GM23338 (cell line): ENCODE measurements around the gene UBASH3B. TPM values are rescaled to one million over a fixed set of nuclear protein-coding genes. Genes with fewer than 3 reads are reported as not detected.

Experiments
- ATAC-seq: fragments of 200-7000 bp; cut with Tn5 transposase; 3 replicates; pipeline ENCODE4 v1.9.1; 2020
- DNase-seq: peaks from one replicate; pipeline ENCODE4 v3.0.0-alpha.2; 2015; ENCODE audit warnings: low spot score
- H2AFZ ChIP-seq: fragments of 200-600 bp; sonication (generic); 2 replicates; pipeline ENCODE4 v1.8.0; 2016; ENCODE audit warnings: antibody characterized with exemption, mild to moderate bottlenecking, moderate library complexity
- H3F3A ChIP-seq: fragments of 200-600 bp; sonication (generic); replicated peaks from 2 replicates; pipeline ENCODE4 v1.8.0; 2017; ENCODE audit warnings: antibody characterized with exemption, mixed run types, low read depth
- H3K27ac ChIP-seq: fragments of 200-600 bp; sonication (generic); 2 replicates; pipeline ENCODE4 v1.6.1; 2016; ENCODE audit warnings: low read depth
- H3K27me3 ChIP-seq: fragments of 200-600 bp; sonication (generic); 2 replicates; pipeline ENCODE4 v1.8.0; 2016; ENCODE audit warnings: mild to moderate bottlenecking, mixed run types, moderate library complexity; ENCODE audit not compliant: insufficient read depth
- H3K36me3 ChIP-seq: fragments of 200-600 bp; sonication (generic); 2 replicates; pipeline ENCODE4 v1.8.0; 2016; ENCODE audit warnings: mild to moderate bottlenecking; ENCODE audit not compliant: insufficient read depth
- H3K4me1 ChIP-seq: fragments of 200-600 bp; sonication (generic); 2 replicates; pipeline ENCODE4 v1.8.0; 2016; ENCODE audit warnings: mild to moderate bottlenecking, moderate library complexity; ENCODE audit not compliant: insufficient read depth
- H3K4me2 ChIP-seq: fragments of 200-600 bp; sonication (generic); 2 replicates; pipeline ENCODE4 v1.7.1; 2017; ENCODE audit warnings: mixed run types
- H3K4me3 ChIP-seq: fragments of 200-600 bp; sonication (generic); 2 replicates; pipeline ENCODE4 v1.6.1; 2016; ENCODE audit warnings: mixed run types
- H3K79me2 ChIP-seq: fragments of 200-600 bp; sonication (generic); replicated peaks from 2 replicates; pipeline ENCODE4 v1.8.0; 2017; ENCODE audit warnings: mild to moderate bottlenecking; ENCODE audit not compliant: insufficient read depth
- H3K9me2 ChIP-seq: fragments of 200-600 bp; sonication (generic); 2 replicates; pipeline ENCODE4 v1.8.0; 2017; ENCODE audit not compliant: insufficient read depth
- H4K20me1 ChIP-seq: fragments of 200-600 bp; sonication (generic); replicated peaks from 2 replicates; pipeline ENCODE4 v1.8.0; 2017; ENCODE audit warnings: mild to moderate bottlenecking; ENCODE audit not compliant: insufficient read depth
- H3K27ac Mint-ChIP-seq: 2 replicates; pipeline ENCODE4 v1.8.0; 2020; ENCODE audit warnings: inconsistent platforms, mild to moderate bottlenecking, moderate library complexity, mixed read lengths
- H3K27me3 Mint-ChIP-seq: 3 replicates; pipeline ENCODE4 v1.8.0; 2022; ENCODE audit warnings: low read depth, mild to moderate bottlenecking, moderate library complexity, mixed read lengths, inconsistent platforms; ENCODE audit not compliant: insufficient read depth, poor library complexity
- H3K36me3 Mint-ChIP-seq: 3 replicates; pipeline ENCODE4 v1.8.0; 2021; ENCODE audit warnings: low read depth, mild to moderate bottlenecking, inconsistent platforms, moderate library complexity, mixed read lengths
- H3K4me1 Mint-ChIP-seq: 3 replicates; pipeline ENCODE4 v1.8.0; 2020; ENCODE audit warnings: mild to moderate bottlenecking, inconsistent platforms, mixed read lengths
- H3K4me3 Mint-ChIP-seq: 3 replicates; pipeline ENCODE4 v1.8.0; 2021; ENCODE audit warnings: moderate library complexity, mild to moderate bottlenecking, inconsistent platforms, mixed read lengths
- H3K9me3 Mint-ChIP-seq: 3 replicates; pipeline ENCODE4 v1.8.0; 2020; ENCODE audit warnings: moderate library complexity, mild to moderate bottlenecking, inconsistent platforms, mixed read lengths
- CREB1 ChIP-seq: fragments of 250-450 bp; sonication (Bioruptor Pico); IDR thresholded peaks from 2 replicates; pipeline ENCODE4 v1.5.0; 2020; ENCODE audit warnings: low read depth, mild to moderate bottlenecking, moderate library complexity
- JUNB ChIP-seq: IDR thresholded peaks from one replicate; pipeline ENCODE4 v1.6.1; 2016; ENCODE audit warnings: antibody characterized with exemption; ENCODE audit not compliant: unreplicated experiment
- POLR2AphosphoS5 ChIP-seq: IDR thresholded peaks from 2 replicates; pipeline ENCODE4 v1.6.1; 2016; ENCODE audit warnings: antibody characterized with exemption, low read depth
- STAT1 ChIP-seq: IDR thresholded peaks from one replicate; pipeline ENCODE4 v1.6.1; 2016; ENCODE audit warnings: antibody characterized with exemption; ENCODE audit not compliant: unreplicated experiment
- ZNF114 ChIP-seq: fragments of 250-450 bp; sonication (Bioruptor Pico); IDR thresholded peaks from 2 replicates; pipeline ENCODE4 v1.5.0; 2020; ENCODE audit warnings: mild to moderate bottlenecking, moderate library complexity
- ZNF331 ChIP-seq: fragments of 250-450 bp; sonication (Bioruptor Pico); IDR thresholded peaks from 2 replicates; pipeline ENCODE4 v1.5.0; 2020; ENCODE audit warnings: low read depth, mild to moderate bottlenecking, moderate library complexity
- polyA plus RNA-seq: library from polyadenylated mRNA; unstranded; fragments of >200 nt; fragmentation: Nextera tagmentation; extraction: Ambion mirVana; gene quantifications from 2 replicates; pipeline ENCODE4 v1.2.1, GENCODE V29; 2016
- total RNA-seq: library from RNA; depleted of rRNA; stranded (reverse); fragments of >200 nt; shearing (Covaris generic); gene quantifications from 2 replicates; pipeline ENCODE4 v1.2.3, GENCODE V29; 2014
- TF ChIP-seq, protein P1 (sequence below): IDR thresholded peaks from one replicate; pipeline ENCODE4 v1.6.1; 2018; ENCODE audit warnings: antibody characterized with exemption; ENCODE audit not compliant: unreplicated experiment
- TF ChIP-seq, protein P2 (sequence below), 2 experiments: fragments of 200-600 bp in 1 of 2; sonication (generic) in 1 of 2; conservative IDR thresholded peaks; 2 replicates each; pipeline versions ENCODE4 v1.5.1 to v1.6.1; 2016 to 2017; ENCODE audit warnings: antibody characterized with exemption in 2 of 2, low read depth in 2 of 2, mild to moderate bottlenecking in 2 of 2, moderate library complexity in 1 of 2
- TF ChIP-seq, protein P3 (sequence below): IDR thresholded peaks from 2 replicates; pipeline ENCODE4 v1.6.1; 2016; ENCODE audit warnings: antibody characterized with exemption

Gene UBASH3B
- total and polyA plus RNA-seq, 2 experiments from 2014 or later, result 2.1 to 12.0 TPM

DNA sequence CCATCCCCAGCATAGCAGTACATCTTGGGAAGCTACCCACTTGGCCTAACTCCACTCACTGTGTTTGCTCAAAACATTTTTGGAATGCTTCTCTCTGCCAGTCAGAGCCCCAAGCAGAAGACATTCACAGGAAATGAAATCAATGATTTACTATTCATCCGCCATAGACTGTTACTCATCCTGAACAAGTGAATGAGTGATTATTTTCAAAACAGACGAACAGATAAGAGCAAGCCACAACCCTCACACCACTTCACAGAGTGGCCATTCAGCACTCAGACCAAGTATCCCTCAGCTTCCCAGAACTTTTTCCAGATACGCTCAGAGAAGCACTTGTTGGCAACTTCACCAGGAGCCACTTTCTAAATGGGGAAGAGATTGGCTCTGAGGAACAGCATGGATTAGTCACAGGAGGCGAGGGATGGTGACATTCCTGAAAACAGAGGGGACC, 13.0 kb upstream of the UBASH3B start (continued):
- no peak for TF ChIP-seq ZNF331 (CRISPR knock-in tag)
- no peak for TF ChIP-seq POLR2AphosphoS5
- TF ChIP-seq, protein P1, sequence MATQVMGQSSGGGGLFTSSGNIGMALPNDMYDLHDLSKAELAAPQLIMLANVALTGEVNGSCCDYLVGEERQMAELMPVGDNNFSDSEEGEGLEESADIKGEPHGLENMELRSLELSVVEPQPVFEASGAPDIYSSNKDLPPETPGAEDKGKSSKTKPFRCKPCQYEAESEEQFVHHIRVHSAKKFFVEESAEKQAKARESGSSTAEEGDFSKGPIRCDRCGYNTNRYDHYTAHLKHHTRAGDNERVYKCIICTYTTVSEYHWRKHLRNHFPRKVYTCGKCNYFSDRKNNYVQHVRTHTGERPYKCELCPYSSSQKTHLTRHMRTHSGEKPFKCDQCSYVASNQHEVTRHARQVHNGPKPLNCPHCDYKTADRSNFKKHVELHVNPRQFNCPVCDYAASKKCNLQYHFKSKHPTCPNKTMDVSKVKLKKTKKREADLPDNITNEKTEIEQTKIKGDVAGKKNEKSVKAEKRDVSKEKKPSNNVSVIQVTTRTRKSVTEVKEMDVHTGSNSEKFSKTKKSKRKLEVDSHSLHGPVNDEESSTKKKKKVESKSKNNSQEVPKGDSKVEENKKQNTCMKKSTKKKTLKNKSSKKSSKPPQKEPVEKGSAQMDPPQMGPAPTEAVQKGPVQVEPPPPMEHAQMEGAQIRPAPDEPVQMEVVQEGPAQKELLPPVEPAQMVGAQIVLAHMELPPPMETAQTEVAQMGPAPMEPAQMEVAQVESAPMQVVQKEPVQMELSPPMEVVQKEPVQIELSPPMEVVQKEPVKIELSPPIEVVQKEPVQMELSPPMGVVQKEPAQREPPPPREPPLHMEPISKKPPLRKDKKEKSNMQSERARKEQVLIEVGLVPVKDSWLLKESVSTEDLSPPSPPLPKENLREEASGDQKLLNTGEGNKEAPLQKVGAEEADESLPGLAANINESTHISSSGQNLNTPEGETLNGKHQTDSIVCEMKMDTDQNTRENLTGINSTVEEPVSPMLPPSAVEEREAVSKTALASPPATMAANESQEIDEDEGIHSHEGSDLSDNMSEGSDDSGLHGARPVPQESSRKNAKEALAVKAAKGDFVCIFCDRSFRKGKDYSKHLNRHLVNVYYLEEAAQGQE, result no peak
- no peak for TF ChIP-seq STAT1
- TF ChIP-seq, protein P2, sequence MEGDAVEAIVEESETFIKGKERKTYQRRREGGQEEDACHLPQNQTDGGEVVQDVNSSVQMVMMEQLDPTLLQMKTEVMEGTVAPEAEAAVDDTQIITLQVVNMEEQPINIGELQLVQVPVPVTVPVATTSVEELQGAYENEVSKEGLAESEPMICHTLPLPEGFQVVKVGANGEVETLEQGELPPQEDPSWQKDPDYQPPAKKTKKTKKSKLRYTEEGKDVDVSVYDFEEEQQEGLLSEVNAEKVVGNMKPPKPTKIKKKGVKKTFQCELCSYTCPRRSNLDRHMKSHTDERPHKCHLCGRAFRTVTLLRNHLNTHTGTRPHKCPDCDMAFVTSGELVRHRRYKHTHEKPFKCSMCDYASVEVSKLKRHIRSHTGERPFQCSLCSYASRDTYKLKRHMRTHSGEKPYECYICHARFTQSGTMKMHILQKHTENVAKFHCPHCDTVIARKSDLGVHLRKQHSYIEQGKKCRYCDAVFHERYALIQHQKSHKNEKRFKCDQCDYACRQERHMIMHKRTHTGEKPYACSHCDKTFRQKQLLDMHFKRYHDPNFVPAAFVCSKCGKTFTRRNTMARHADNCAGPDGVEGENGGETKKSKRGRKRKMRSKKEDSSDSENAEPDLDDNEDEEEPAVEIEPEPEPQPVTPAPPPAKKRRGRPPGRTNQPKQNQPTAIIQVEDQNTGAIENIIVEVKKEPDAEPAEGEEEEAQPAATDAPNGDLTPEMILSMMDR (conservative IDR thresholded peaks at IDR 0.05; ENCODE audit: low read depth in 2 of 2), result no peak

DNA sequence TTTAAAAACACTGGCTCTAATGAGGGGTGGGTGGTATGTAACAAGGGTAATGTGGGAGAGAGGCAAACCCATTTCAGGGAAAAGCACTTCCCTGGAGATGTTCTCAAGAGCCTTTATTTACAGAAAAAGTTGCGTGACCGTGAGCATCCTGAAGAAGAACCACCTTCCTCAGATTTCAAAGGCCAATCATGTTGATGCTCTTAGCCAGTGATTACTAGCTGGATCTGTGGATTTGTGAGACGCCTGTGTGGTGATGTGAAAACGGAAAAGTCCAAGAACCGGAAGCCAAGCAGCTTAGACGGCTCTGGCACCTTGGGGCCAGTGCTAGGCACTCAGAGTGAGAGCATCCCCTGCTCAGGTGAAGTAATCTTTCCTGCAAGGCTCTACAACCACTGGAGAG, 12.6 kb upstream of the UBASH3B start:
- H3K36me3 Mint-ChIP-seq, result no peaks in the 10 kb centered on the region
- H3K79me2 ChIP-seq, result no peaks in the 10 kb centered on the region
- H4K20me1 ChIP-seq, result no peaks in the 10 kb centered on the region
- no peaks in the 10 kb centered on the region for H3K36me3 ChIP-seq
- no peak overlapping the region for H3K27ac Mint-ChIP-seq
- H3K4me3 Mint-ChIP-seq, result no peak overlapping the region
- DNase-seq (no peak), ATAC-seq (no peak)
- no peaks in the 10 kb centered on the region for H3K9me3 Mint-ChIP-seq
- no peak overlapping the region for H2AFZ ChIP-seq
- no peak overlapping the region for H3K4me2 ChIP-seq
- H3K9me2 ChIP-seq, result no peaks in the 10 kb centered on the region
- no peaks in the 10 kb centered on the region for H3K4me1 Mint-ChIP-seq
- H3K27me3 ChIP-seq, result no peaks in the 10 kb centered on the region
- H3K4me1 ChIP-seq, result no peaks in the 10 kb centered on the region
- peaks cover 3% of the 10 kb centered on the region for H3K27me3 Mint-ChIP-seq
- H3K4me3 ChIP-seq, result no peak overlapping the region
- TF ChIP-seq, protein P3, sequence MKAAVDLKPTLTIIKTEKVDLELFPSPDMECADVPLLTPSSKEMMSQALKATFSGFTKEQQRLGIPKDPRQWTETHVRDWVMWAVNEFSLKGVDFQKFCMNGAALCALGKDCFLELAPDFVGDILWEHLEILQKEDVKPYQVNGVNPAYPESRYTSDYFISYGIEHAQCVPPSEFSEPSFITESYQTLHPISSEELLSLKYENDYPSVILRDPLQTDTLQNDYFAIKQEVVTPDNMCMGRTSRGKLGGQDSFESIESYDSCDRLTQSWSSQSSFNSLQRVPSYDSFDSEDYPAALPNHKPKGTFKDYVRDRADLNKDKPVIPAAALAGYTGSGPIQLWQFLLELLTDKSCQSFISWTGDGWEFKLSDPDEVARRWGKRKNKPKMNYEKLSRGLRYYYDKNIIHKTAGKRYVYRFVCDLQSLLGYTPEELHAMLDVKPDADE, result no peak
- TF ChIP-seq POLR2AphosphoS5, result no peak
- no peak for TF ChIP-seq STAT1
- TF ChIP-seq JUNB, result no peak
- no peaks in the 10 kb centered on the region for H3F3A ChIP-seq
- no peak overlapping the region for H3K27ac ChIP-seq

DNA sequence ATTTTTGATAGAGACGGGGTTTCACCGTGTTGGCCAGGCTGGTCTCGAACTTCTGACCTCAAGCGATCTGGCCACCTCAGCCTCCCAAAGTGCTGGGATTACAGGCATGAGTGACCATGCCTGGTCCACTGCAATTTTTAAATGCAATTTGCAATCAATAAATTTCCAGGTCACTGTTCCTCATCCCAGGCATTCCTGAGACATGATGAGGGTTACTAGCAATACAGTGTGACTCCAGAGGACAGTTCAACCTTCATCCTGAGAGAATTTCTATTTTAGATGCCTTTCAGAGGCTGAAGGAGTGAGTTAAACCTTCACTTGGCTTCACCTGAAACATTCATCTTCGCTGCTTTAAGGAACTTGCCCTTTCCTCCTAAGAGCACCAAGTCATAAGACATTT, 9.7 kb upstream of the UBASH3B start:
- Histone ChIP-seq H3K9me2 (no peaks in the 10 kb centered on the region), H3K4me1 (no peaks in the 10 kb centered on the region), H2AFZ (no peak overlapping the region), H4K20me1 (no peaks in the 10 kb centered on the region), H3K79me2 (no peaks in the 10 kb centered on the region), H3K36me3 (no peaks in the 10 kb centered on the region), H3K27ac (no peak overlapping the region), H3K27me3 (no peaks in the 10 kb centered on the region), H3K4me2 (no peak overlapping the region), H3K4me3 (no peak overlapping the region), H3F3A (no peaks in the 10 kb centered on the region)
- Mint-ChIP-seq H3K36me3 (no peaks in the 10 kb centered on the region), H3K4me3 (no peak overlapping the region), H3K4me1 (no peaks in the 10 kb centered on the region), H3K27me3 (peaks cover 7% of the 10 kb centered on the region), H3K9me3 (no peaks in the 10 kb centered on the region), H3K27ac (no peak overlapping the region)
- DNase-seq, result no peak
- ATAC-seq, result no peak
- no peak for TF ChIP-seq CREB1 (CRISPR knock-in tag)
- no peak for TF ChIP-seq STAT1
- no peak for TF ChIP-seq ZNF114 (CRISPR knock-in tag)
- TF ChIP-seq, protein P2 (conservative IDR thresholded peaks at IDR 0.05; ENCODE audit: low read depth in 2 of 2), result no peak
- TF ChIP-seq, protein P3, result no peak
- no peak for TF ChIP-seq JUNB
